ENCODE measurements around the gene PLP1. TPM values are rescaled to one million over a fixed set of nuclear protein-coding genes. Genes with fewer than 3 reads are reported as not detected.

The PLP1 gene
- total RNA-seq, 1 donor from 2014 or later = not detected

GRCh38 chrX:103733017-103733416 is 43.6 kb upstream of the PLP1 start:
- Histone ChIP-seq H3K36me3 (no peaks in the 10 kb centered on the region), H3K27ac (no peak overlapping the region), H3K4me3 (no peak overlapping the region), H3K9me3 (no peaks in the 10 kb centered on the region), H3K4me1 (no peaks in the 10 kb centered on the region), H3K27me3 (no peaks in the 10 kb centered on the region)
- intact Hi-C loops (cut with DNase I) = no loop called here
- ATAC-seq = no peak
- no peak for TF ChIP-seq CTCF (IDR thresholded peaks at IDR 0.05)
- DNase-seq = no peak

- no peak for TF ChIP-seq CTCF (IDR thresholded peaks at IDR 0.05)
- intact Hi-C loops (cut with DNase I) = no loop called here
Observed at GRCh38 chrX:103734125-103734760, 42.4 kb upstream of the PLP1 start.

GRCh38 chrX:103737696-103738095 is 38.9 kb upstream of the PLP1 start:
- Histone ChIP-seq H3K27ac (no peak overlapping the region), H3K36me3 (no peaks in the 10 kb centered on the region), H3K9me3 (no peaks in the 10 kb centered on the region), H3K27me3 (no peaks in the 10 kb centered on the region), H3K4me1 (no peaks in the 10 kb centered on the region), H3K4me3 (no peak overlapping the region)
- no peak for DNase-seq
- TF ChIP-seq CTCF (IDR thresholded peaks at IDR 0.05) = no peak
- ATAC-seq = no peak
- intact Hi-C loops (cut with DNase I) = no loop called here

More at GRCh38 chrX:103734125-103734760, 42.4 kb upstream of the PLP1 start:
- DNase-seq (no peak), ATAC-seq (no peak)
- Histone ChIP-seq H3K4me1 (no peaks in the 10 kb centered on the region), H3K9me3 (no peaks in the 10 kb centered on the region), H3K4me3 (no peak overlapping the region), H3K36me3 (no peaks in the 10 kb centered on the region), H3K27ac (no peak overlapping the region), H3K27me3 (no peaks in the 10 kb centered on the region)

GRCh38 chrX:103739421-103739820 is 37.2 kb upstream of the PLP1 start:
- TF ChIP-seq CTCF (IDR thresholded peaks at IDR 0.05) = no peak
- no peaks in the 10 kb centered on the region for H3K36me3 ChIP-seq
- no peaks in the 10 kb centered on the region for H3K4me1 ChIP-seq
- DNase-seq (no peak), ATAC-seq (no peak)
- H3K27ac ChIP-seq = no peak overlapping the region
- intact Hi-C loops (cut with DNase I) = no loop called here
- H3K4me3 ChIP-seq = no peak overlapping the region
- H3K9me3 ChIP-seq = no peaks in the 10 kb centered on the region
- no peaks in the 10 kb centered on the region for H3K27me3 ChIP-seq

- Histone ChIP-seq H3K27me3 (no peaks in the 10 kb centered on the region), H3K4me1 (no peaks in the 10 kb centered on the region), H3K4me3 (no peak overlapping the region), H3K9me3 (no peaks in the 10 kb centered on the region), H3K36me3 (no peaks in the 10 kb centered on the region), H3K27ac (no peak overlapping the region)
- DNase-seq (no peak), ATAC-seq (no peak)
- TF ChIP-seq CTCF (IDR thresholded peaks at IDR 0.05) = no peak
- intact Hi-C loops (cut with DNase I) = no loop called here
Observed at GRCh38 chrX:103741879-103742278, 34.8 kb upstream of the PLP1 start.

- Histone ChIP-seq H3K4me3 (no peak overlapping the region), H3K4me1 (no peaks in the 10 kb centered on the region), H3K36me3 (no peaks in the 10 kb centered on the region), H3K9me3 (no peaks in the 10 kb centered on the region), H3K27ac (no peak overlapping the region), H3K27me3 (no peaks in the 10 kb centered on the region)
- intact Hi-C loops (cut with DNase I) = no loop called here
- no peak for TF ChIP-seq CTCF (IDR thresholded peaks at IDR 0.05)
- ATAC-seq (no peak), DNase-seq (no peak)
Observed at GRCh38 chrX:103742339-103742738, 34.3 kb upstream of the PLP1 start.

Measured in upper lobe of right lung (tissue), 1 donor.